Fibroblast of skin of back (primary cell): ENCODE data around the gene CDK6. TPM values are rescaled to one million over a fixed set of nuclear protein-coding genes. Genes with fewer than 3 reads are reported as not detected.
A peak's percentile ranks its signal among the peaks of the same experiment; 100 is the strongest.
"Not testable (repeated sequence)": the region's sequence is repeated elsewhere in the genome, so short reads cannot be mapped to it uniquely, and the experiment has no call there.

Experiments used
- DNase-seq: peaks from one replicate; pipeline ENCODE4 v3.0.0-alpha.2; 2013
- polyA plus RNA-seq, 2 experiments: library from polyadenylated mRNA; unstranded; fragments of 120-200 nt; gene quantifications; one replicate each; pipeline ENCODE4 v1.2.1, GENCODE V29; 2013; ENCODE audit not compliant: insufficient read length in 2 of 2

Gene CDK6
- polyA plus RNA-seq (2013, experiment 1 of 2; ENCODE audit: insufficient read length): 31.6 TPM
- 32.3 TPM for polyA plus RNA-seq (2013, experiment 2 of 2; ENCODE audit: insufficient read length)

DNA sequence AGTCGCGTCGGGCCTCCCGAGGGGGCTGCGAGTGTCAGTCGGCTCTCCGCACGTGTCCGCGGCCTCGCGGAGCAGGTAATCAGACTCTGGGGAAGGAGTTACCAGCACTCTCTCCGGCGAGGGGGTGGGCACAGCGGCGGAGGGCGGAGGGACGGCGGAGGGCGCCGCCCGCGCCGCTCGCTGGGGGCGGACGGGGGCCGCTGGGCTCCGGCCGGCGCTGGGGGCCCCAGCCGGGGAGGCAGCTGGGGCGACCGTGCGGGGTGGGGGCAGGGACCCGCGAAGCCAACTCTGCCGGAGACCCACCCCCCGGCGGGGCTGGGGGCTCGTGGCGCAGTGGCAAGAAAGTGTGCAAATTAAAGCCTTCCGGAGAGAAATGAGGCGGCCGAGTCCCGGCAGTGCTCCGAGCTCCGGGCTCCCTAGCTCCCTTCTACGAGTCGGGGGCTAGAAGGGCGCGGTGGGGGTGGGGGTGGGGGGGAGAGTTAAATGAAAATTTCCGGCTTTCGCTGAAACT lies at the start of gene CDK6:
CDK6 (minus strand) TSS at position 85 of the 511 bp plus-strand sequence. CDS start 3,250 bp downstream, outside the sequence.
- DNase-seq: peak; percentile 72

DNA sequence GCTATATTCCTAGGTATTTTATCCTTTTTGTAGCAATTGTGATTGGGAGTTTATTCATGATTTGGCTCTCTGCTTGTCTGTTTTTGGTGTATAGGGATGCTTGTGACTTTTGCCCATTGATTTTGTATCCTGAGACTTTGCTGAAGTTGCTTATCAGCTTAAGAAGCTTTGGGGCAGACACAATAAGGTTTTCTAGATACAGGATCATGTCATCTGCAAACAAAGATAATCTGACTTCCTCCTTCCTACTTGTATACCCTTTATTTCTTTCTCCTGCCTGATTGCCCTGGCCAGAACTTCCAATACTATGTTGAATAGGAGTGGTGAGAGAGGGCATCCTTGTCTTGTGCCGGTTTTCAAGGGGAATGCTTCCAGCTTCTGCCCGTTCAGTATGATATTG lies 49.7 kb upstream of the CDK6 start:
- DNase-seq: not testable (repeated sequence)

GRCh38 chr7:92884218-92884617 lies 47.8 kb upstream of the CDK6 start:
- no peak for DNase-seq

DNA sequence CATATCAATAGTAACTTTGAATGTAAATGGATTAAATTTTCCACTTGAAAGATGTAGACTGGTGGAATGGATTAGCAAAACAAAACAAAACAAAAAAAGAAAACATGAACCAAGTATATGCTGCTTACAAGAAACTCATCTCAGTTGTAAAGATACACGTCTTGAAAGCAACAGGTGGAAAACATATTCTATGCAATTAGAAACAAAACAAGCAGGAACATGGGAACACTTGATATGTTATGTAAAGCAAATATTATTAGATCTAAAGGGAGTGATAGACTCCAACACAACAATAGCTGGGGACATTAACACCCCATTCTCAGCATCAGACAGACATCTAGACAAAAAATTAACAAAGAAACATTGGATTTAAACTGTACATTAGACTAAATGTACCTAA lies 46.4 kb upstream of the CDK6 start:
- DNase-seq: no peak

DNA sequence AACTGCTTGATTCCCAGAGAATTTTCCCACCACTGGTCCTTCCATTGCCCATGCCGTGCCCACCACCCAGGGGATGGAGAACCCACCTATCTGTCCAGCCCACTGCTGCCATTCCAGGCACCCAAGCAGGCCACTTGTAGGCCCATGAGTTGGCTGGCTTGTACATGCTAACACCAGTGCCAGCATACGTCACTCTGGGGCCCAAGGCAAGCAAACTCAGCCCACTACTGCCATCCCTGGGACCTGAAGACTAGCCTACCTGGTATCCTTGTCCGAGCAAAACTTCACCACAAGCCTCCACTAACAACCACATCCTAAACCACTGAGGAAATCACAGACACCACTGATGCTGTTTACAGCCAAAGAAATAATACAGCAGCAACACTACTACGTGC lies 44.7 kb upstream of the CDK6 start:
- no peak for DNase-seq

DNA sequence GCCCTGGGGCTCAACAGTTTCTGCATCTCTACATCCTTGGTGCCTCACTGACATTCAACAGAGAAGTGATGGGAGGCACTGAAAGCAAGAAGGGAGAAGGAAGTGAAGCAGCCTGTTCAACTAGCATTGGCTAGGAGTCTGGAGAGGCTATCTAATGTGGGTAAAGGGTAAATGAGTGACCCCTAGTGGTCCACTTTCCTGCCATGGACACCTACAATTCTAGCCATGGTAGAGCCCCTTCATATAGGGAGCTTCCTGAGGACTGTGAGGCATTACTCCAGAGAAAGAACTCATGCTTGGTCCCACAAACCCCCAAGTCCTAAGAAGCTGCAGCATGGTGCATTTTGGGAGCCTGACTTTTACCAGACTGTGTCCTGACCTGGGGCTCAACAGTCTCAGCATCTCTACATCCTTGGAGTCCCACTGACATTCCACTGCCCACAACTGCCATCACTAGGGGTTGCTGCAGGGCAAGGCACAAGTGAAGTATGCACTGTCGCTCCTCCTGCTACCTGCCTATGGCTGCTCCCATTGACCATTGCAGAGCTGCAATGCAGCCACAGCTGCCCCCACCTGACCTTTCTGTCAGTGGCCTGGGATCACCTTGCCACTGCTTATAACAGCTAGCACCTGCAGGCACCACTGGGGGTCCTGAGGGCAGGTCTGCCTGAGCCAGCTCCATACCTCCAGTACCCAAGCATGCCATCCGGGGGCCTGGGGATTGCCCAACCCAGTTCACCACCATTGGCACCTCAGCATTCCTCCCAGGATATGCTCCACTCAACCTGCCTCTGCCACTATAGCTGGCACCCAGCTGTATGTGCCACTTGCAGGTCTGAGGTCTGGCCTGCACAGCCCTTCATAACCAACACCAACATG lies 44.1 kb upstream of the CDK6 start:
- DNase-seq: peak; percentile 20

DNA sequence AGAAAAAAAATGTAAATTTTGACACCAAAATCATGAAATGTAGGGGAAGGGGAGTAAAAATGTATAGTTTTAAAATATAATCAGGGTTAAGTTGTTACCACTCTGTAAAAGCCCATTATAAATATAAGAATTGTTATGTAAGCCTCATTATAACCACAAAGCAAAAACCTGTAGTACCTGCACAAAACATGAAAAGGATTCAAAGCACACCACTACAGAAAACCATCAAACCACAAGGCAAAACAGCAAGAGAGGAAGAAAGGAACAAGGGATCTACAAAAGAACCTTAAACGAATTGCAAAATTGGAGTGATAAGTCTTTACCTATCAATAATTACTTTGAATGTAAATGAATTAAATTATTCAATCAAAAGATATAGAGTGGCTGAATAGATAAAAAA lies 41.0 kb upstream of the CDK6 start:
- DNase-seq: no peak

GRCh38 chr7:92876836-92877235 lies 40.5 kb upstream of the CDK6 start:
- DNase-seq: no peak

DNA sequence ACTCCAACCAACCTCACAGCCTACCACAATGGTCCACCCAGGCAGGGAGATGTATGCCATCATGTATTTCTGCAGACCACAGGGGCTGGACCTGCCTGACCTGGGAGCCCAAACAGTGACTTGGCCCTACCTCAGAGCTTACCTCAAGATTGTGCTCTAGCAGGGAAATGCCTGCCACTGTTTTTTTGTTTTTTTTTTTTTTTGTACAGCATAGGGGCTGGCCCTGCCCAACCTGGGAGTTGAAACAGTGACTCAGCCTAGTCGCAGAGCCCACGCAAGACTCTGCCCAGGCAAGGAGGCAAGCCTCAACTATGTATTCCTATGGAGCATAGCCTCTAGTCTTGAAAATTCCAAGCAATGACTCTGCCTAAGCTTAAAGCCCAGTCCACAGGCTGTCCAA lies 39.3 kb upstream of the CDK6 start:
- peak; percentile 52 for DNase-seq

DNA sequence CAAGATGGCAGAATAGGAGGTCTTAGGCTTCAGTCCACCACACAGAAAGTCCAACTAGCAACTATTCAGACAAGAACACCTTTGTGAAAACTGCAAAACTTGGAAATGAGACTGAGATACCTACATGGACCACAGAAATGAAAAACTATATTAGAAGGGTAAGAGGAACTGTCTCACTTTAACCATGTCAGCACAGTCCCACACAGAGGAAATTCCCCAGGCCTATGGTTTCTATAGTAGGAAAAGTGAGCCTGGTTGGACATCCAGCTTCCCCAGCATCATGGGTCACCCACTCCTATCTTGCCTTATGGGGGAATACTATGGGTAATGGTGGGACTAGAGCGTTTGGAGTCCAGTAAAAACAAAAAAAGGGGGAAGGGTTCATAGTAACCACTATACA lies 38.8 kb upstream of the CDK6 start:
- no peak for DNase-seq

DNA sequence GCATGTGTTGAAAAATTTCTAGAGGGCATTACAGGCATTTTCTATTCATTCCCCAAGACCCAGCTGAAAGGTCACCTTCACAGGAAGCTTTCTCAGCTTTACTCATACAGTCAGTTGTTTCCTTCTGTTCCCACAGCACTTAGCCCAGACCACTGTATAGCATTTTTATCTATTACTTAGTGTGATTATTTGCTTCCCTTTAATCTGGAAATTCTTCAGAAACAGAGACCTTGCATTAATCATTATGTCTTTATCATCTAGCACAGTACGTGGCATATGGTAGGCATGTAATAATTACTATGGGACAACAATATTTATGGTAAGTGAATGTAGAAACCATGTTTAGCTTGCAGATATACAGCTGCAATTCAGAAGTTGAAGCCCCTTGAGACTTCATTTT lies 38.2 kb upstream of the CDK6 start:
- no peak for DNase-seq

GRCh38 chr7:92873776-92874175 lies 37.4 kb upstream of the CDK6 start:
- no peak for DNase-seq

DNA sequence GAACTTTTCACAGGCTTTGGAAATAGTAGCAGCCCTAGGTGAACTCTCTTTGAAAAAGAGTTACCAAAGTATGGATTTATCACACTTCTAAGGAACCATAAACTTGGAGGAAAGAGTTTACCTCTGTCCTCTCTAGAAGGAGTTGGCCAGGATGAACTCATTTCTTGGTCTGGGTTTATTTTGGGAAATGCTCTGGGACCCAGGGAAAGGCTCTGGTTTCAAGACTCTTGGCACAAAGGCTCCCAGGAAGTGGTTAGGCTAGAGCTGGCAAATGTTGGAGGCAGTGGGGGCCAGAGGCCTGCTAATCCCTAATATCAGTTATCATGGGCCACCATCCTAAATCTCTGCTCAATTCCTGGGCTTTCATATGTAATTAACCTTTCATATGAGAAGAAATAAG lies 36.3 kb upstream of the CDK6 start:
- DNase-seq: peak; percentile 27

- no peak for DNase-seq
These were observed 32.4 kb upstream of the CDK6 start for GRCh38 chr7:92868683-92869293.

GRCh38 chr7:92864169-92864568 lies 27.8 kb upstream of the CDK6 start:
- not testable (repeated sequence) for DNase-seq

- no peak for DNase-seq
These were observed 20.1 kb upstream of the CDK6 start for GRCh38 chr7:92856436-92856835.

DNA sequence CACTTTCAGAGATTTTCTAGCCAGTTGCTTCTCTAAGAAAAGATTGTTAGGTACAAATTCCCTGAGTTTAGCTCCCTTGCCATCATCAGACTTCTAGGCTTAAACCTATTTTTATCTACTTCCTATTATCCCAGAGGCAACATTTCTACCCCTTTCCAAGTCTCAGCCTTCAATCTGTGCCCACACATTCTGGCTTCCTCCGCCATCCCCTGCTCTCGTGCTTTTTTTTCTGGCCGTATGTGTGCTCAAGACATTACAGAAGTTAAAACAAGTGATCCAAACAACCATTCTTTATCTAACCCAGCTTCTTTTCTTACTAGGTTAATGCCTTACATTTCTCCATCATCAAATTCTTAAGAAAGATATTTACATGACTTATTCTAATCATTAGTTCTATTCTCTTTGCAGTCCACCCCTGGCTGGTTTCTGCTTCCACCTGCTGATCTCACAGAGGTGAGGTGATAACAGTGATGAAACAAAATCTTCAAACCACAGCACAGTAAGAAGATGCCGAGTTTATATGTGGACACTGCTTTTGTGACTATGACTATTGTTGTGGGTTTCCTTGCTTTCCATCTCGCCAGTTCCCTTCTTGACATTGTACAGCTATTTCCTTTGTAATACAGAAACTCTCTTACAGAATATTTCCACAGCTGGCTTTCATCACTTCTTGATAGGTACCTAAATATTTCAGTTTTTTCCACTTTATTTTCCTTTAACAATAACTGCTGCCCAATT lies 18.3 kb upstream of the CDK6 start:
- no peak for DNase-seq

DNA sequence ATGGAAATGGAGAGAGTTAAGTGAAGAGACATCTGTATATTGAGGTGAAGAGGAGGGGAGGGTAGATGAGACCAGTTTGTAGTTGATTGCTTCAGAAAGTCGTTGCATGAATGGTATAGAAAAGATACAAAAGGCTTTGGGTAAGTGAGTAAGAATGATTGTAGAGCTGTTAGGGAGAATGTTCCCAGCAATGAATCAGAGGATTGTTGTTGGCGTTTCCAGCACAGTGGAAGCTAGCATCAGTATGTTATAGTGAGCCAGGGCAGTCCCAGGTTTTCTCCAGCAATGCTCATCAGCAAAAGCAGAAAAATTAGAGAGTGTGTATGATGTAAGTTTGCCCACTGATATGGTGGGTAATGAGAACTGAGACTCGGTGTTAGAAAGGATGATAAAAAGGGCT lies 15.4 kb upstream of the CDK6 start:
- peak; percentile 39 for DNase-seq

GRCh38 chr7:92850516-92850915 lies 14.1 kb upstream of the CDK6 start:
- no peak for DNase-seq

DNA sequence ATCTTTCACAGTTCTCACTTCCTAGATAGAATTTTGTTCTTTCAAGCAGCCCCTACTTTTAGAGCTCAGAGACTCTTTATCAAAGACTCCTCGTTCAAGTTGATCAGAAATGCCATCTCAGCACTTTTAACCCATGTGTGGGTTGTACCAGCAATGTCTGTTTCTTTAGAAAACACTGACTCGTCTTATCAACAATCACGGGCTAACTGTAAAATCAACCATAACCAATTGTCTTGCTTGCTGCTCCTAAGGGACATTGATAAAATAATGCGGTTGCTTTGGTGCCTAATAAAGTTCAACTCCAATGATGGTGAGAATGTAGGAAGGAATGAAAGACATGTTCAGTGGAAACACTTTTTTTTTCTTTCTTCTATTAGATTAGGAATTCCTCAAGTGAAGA lies 12.9 kb upstream of the CDK6 start:
- peak; percentile 88 for DNase-seq

- no peak for DNase-seq
These were observed 12.5 kb upstream of the CDK6 start for GRCh38 chr7:92848851-92849250.

DNA sequence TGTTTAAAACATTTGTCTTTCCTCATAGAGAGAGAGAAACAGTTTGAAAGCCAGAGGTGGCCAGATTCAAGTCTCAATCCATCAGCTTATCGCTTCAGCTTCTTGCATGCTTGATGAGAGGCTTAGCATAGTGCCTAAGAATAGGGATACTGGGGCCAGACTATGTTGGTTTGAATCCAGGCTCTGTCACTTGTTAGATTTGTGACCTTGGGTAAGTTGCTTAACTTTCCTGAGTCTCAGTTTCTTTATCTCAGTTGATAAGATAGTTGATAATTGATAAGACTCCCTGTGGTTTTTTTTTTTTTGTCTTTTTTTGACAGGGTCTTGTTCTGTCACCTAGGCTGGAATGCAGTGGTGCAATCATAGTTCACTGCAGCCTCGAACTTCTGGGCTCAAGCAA lies 12.1 kb upstream of the CDK6 start:
- DNase-seq: no peak

GRCh38 chr7:92847305-92847704 lies 10.9 kb upstream of the CDK6 start:
- DNase-seq: no peak
